SK-N-SH (cell line): ENCODE measurements around the gene RMDN3. TPM values are rescaled to one million over a fixed set of nuclear protein-coding genes. Genes with fewer than 3 reads are reported as not detected.

Experiments used
- CTCF ChIA-PET: fragments of 300-600, 350-600 bp; formaldehyde crosslinking; extraction: SDS; loops from one replicate; lab custom pipeline; 2021; lab: Yijun Ruan, JAX
- POLR2A ChIA-PET: fragments of 350-600 bp; sonication (Branson Sonifier 250); formaldehyde crosslinking; extraction: SDS; loops from one replicate; lab custom pipeline; 2020; ENCODE audit warnings: antibody characterized with exemption, inconsistent platforms; lab: Yijun Ruan, JAX
- DNase-seq: peaks from one replicate; pipeline ENCODE4 v3.0.0; 2012
- H2AFZ ChIP-seq: fragments of 200-600 bp; sonication (generic); 2 replicates; pipeline ENCODE4 v1.8.1; 2016; ENCODE audit warnings: antibody characterized with exemption, mild to moderate bottlenecking, low read depth
- H3F3A ChIP-seq: fragments of 200-600 bp; sonication (generic); replicated peaks from 2 replicates; pipeline ENCODE3; 2016; ENCODE audit warnings: antibody characterized with exemption, mild to moderate bottlenecking; ENCODE audit not compliant: insufficient read depth
- H3K27ac ChIP-seq, 2 experiments: fragments of 200-500 bp in 1 of 2; fragments of 200-600 bp in 1 of 2; sonication (Bioruptor generic) in 1 of 2; sonication (generic), shearing (Covaris generic) in 1 of 2; 2 replicates each; pipeline versions ENCODE4 v1.5.1 to v1.6.1; 2014 to 2016; ENCODE audit warnings: low read depth in 2 of 2, inconsistent platforms in 1 of 2, low read length in 1 of 2, mild to moderate bottlenecking in 1 of 2, mixed read lengths in 1 of 2
- H3K27me3 ChIP-seq: fragments of 200-600 bp; sonication (generic), shearing (Covaris generic); 2 replicates; pipeline ENCODE4 v1.6.1; 2016; ENCODE audit warnings: mixed run types; ENCODE audit not compliant: insufficient read depth
- H3K36me3 ChIP-seq, 2 experiments: fragments of 200-500 bp in 1 of 2; fragments of 200-600 bp in 1 of 2; sonication (Bioruptor generic) in 1 of 2; sonication (generic) in 1 of 2; replicated peaks in 1 of 2; 2 replicates each; pipeline versions ENCODE3 to v1.5.1; 2014 to 2016; ENCODE audit warnings: low read length in 1 of 2, mild to moderate bottlenecking in 1 of 2; ENCODE audit not compliant: insufficient read depth in 2 of 2, control insufficient read depth in 1 of 2
- H3K4me1 ChIP-seq, 2 experiments: fragments of 200-500 bp in 1 of 2; fragments of 200-600 bp in 1 of 2; sonication (Bioruptor generic) in 1 of 2; sonication (generic), shearing (Covaris generic) in 1 of 2; 2 replicates each; pipeline versions ENCODE4 v1.5.1 to v1.6.1; 2014 to 2016; ENCODE audit warnings: low read depth in 1 of 2, low read length in 1 of 2, mixed run types in 1 of 2; ENCODE audit not compliant: insufficient read depth in 2 of 2, control insufficient read depth in 1 of 2
- H3K4me2 ChIP-seq: fragments of 200-600 bp; sonication (generic), shearing (Covaris generic); 2 replicates; pipeline ENCODE4 v1.6.1; 2017; ENCODE audit warnings: mixed run types
- H3K4me3 ChIP-seq, 2 experiments: fragments of 200-500 bp in 1 of 2; fragments of 200-600 bp in 1 of 2; sonication (Bioruptor generic) in 1 of 2; sonication (generic), shearing (Covaris generic) in 1 of 2; 2 replicates each; pipeline versions ENCODE4 v1.5.1 to v1.8.1; 2014 to 2016; ENCODE audit warnings: low read depth in 2 of 2, inconsistent platforms in 1 of 2, low read length in 1 of 2, mild to moderate bottlenecking in 1 of 2, mixed read lengths in 1 of 2, moderate library complexity in 1 of 2
- H3K79me2 ChIP-seq: fragments of 200-600 bp; sonication (generic); 2 replicates; pipeline ENCODE4 v1.8.1; 2017; ENCODE audit warnings: mild to moderate bottlenecking; ENCODE audit not compliant: insufficient read depth
- H3K9ac ChIP-seq: fragments of 200-600 bp; sonication (generic); 2 replicates; pipeline ENCODE4 v1.6.1; 2017; ENCODE audit warnings: mixed run types
- H3K9me2 ChIP-seq: fragments of 200-600 bp; sonication (generic); 2 replicates; pipeline ENCODE4 v1.6.1; 2017; ENCODE audit warnings: mixed run types
- H3K9me3 ChIP-seq: fragments of 200-600 bp; sonication (generic); 2 replicates; pipeline ENCODE4 v1.6.1; 2017; ENCODE audit warnings: mixed run types, mild to moderate bottlenecking, moderate library complexity
- H4K20me1 ChIP-seq: fragments of 200-600 bp; sonication (generic); 2 replicates; pipeline ENCODE4 v1.6.1; 2017; ENCODE audit warnings: mild to moderate bottlenecking, mixed run types; ENCODE audit not compliant: insufficient read depth
- EP300 ChIP-seq, 2 experiments: IDR thresholded peaks; 2 replicates each; pipeline versions ENCODE4 v1.4.0 to v1.6.1; 2012; ENCODE audit warnings: borderline replicate concordance in 1 of 2, low read depth in 1 of 2, low read length in 1 of 2
- EZH2phosphoT487 ChIP-seq: fragments of 200-600 bp; sonication (generic); IDR thresholded peaks from 2 replicates; pipeline ENCODE4 v1.6.1; 2017; ENCODE audit warnings: low read depth, mixed run types, mild to moderate bottlenecking, antibody characterized with exemption, moderate library complexity, borderline replicate concordance
- FOSL2 ChIP-seq: IDR thresholded peaks from 2 replicates; pipeline ENCODE4 v1.4.0; 2012; ENCODE audit warnings: low read depth, mild to moderate bottlenecking, moderate library complexity, borderline replicate concordance
- JUND ChIP-seq: IDR thresholded peaks from 2 replicates; pipeline ENCODE4 v1.4.0; 2012
- TAF1 ChIP-seq: IDR thresholded peaks from 2 replicates; pipeline ENCODE4 v1.6.1; 2012; ENCODE audit warnings: low read depth, mild to moderate bottlenecking, low read length, moderate library complexity, borderline replicate concordance
- TEAD4 ChIP-seq: IDR thresholded peaks from 2 replicates; pipeline ENCODE4 v1.4.0; 2012; ENCODE audit warnings: mild to moderate bottlenecking, borderline replicate concordance; ENCODE audit not compliant: insufficient read depth
- WGBS: methylation state at CpG from one replicate; pipeline ENCODE4 v1.1.6; 2017; ENCODE audit warnings: low lambda C conversion rate; 5-methylcytosine and 5-hydroxymethylcytosine counted together
- polyA plus RNA-seq, 3 experiments: library from polyadenylated mRNA; depleted of rRNA; stranded (reverse); fragments of >200 nt; gene quantifications; 2 replicates each; pipeline ENCODE4 v1.2.3, GENCODE V29; 2012
- TF ChIP-seq, protein P1 (sequence below): fragments of 150-350 bp; IDR thresholded peaks from 2 replicates; pipeline ENCODE4 v1.6.1; 2017; ENCODE audit warnings: antibody characterized with exemption, low read length, low read depth, borderline replicate concordance
- TF ChIP-seq, protein P2 (sequence below): IDR thresholded peaks from 2 replicates; pipeline ENCODE4 v1.6.1; 2012; ENCODE audit warnings: mild to moderate bottlenecking, low read depth, low read length, moderate library complexity

RMDN3 gene
- polyA plus RNA-seq, 1 of the 3 experiments (the other 2 are of a cell fraction), result 33.0 TPM

DNA sequence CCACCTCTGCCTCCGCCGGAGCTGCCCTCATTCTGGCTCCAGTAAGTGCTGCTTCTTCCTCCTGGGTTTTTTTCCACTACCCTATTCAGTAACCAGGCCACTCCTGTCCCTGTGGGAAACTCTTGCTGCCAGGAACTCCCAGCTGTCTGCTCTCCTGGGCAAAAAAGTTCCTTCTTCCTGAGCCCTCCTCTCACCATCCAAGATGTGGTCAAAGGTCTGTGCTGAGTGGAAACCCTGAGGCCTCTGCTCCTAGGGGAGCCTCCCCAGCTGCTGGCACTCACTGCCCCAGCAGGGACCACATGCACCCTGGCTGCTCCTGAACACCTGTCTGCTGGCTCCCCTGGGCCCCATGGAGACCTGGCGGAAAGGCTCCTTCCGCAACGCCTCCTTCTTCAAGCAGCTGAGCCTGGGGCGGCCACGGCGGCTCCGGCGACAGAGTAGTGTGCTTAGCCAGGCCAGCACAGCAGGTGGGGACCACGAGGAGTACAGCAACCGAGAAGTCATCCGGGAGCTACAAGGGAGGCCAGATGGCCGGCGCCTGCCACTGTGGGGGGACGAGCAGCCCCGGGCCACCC, 15.2 kb upstream of the RMDN3 start:
- Histone ChIP-seq H2AFZ (no peak overlapping the region), H3K36me3 (peaks cover 3 to 32% of the 10 kb centered on the region in 2 experiments), H3K9ac (no peak overlapping the region), H3K4me1 (peaks cover 36 to 70% of the 10 kb centered on the region in 2 experiments; a peak in 3 of 4 replicates), H3F3A (peaks cover 5% of the 10 kb centered on the region), H3K4me2 (0 out of 2 replicates have a peak overlapping the region, but pooled peaks have one; percentile 59), H4K20me1 (no peaks in the 10 kb centered on the region), H3K9me2 (no peaks in the 10 kb centered on the region), H3K79me2 (no peaks in the 10 kb centered on the region), H3K9me3 (no peaks in the 10 kb centered on the region), H3K4me3 (no peak overlapping the region), H3K27ac (peak overlapping the region; percentile 39 to 83; a peak in 3 of 4 replicates), H3K27me3 (no peaks in the 10 kb centered on the region)
- ChIA-PET POLR2A (interaction anchor here (1.1 to 1.8 kb wide), 3 partner anchors 13 to 25 kb away, joined by 3 to 6 read pairs (median 6); no protein-coding TSS in a partner anchor), CTCF (interaction anchor here (0.7 to 31.8 kb wide), 6 partner anchors 9 to 122 kb away, joined by 3 to 555 read pairs (median 4); partner anchors contain the start of gene RMDN3)
- TF ChIP-seq TAF1 (no peak), JUND (no peak), FOSL2 (no peak), EZH2phosphoT487 (no peak), TEAD4 (no peak), EP300 (IDR thresholded peaks at IDR 0.05; ENCODE audit: borderline replicate concordance in 1 of 2, low read depth in 1 of 2, low read length in 1 of 2) (no peak)
- TF ChIP-seq, protein P1, sequence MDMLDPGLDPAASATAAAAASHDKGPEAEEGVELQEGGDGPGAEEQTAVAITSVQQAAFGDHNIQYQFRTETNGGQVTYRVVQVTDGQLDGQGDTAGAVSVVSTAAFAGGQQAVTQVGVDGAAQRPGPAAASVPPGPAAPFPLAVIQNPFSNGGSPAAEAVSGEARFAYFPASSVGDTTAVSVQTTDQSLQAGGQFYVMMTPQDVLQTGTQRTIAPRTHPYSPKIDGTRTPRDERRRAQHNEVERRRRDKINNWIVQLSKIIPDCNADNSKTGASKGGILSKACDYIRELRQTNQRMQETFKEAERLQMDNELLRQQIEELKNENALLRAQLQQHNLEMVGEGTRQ, result no peak
- TF ChIP-seq, protein P2, sequence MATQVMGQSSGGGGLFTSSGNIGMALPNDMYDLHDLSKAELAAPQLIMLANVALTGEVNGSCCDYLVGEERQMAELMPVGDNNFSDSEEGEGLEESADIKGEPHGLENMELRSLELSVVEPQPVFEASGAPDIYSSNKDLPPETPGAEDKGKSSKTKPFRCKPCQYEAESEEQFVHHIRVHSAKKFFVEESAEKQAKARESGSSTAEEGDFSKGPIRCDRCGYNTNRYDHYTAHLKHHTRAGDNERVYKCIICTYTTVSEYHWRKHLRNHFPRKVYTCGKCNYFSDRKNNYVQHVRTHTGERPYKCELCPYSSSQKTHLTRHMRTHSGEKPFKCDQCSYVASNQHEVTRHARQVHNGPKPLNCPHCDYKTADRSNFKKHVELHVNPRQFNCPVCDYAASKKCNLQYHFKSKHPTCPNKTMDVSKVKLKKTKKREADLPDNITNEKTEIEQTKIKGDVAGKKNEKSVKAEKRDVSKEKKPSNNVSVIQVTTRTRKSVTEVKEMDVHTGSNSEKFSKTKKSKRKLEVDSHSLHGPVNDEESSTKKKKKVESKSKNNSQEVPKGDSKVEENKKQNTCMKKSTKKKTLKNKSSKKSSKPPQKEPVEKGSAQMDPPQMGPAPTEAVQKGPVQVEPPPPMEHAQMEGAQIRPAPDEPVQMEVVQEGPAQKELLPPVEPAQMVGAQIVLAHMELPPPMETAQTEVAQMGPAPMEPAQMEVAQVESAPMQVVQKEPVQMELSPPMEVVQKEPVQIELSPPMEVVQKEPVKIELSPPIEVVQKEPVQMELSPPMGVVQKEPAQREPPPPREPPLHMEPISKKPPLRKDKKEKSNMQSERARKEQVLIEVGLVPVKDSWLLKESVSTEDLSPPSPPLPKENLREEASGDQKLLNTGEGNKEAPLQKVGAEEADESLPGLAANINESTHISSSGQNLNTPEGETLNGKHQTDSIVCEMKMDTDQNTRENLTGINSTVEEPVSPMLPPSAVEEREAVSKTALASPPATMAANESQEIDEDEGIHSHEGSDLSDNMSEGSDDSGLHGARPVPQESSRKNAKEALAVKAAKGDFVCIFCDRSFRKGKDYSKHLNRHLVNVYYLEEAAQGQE, result no peak
- WGBS, result 88% methylated on average over 6 of the region's 17 CpGs
- peak; percentile 32 for DNase-seq
